OCI-M2 (cell line): ENCODE measurements around the gene TMEM59.
"Not testable (repeated sequence)": the region's sequence is repeated elsewhere in the genome, so short reads cannot be mapped to it uniquely, and the experiment has no call there.

Source experiments
- DNase-seq: peaks from one replicate; lab custom pipeline; 2025; ENCODE audit not compliant: unreplicated experiment; lab: John Stamatoyannopoulos, UW

TMEM59 gene

GRCh38 chr1:54052934-54053744 is at the start of gene TMEM59, which contains the start of gene TCEANC2:
Gene TMEM59 (minus strand): TSS chr1:54053204. CDS start chr1:54053188, 16 bp downstream.
Gene TCEANC2 (plus strand): TSS chr1:54053608. CDS start chr1:54054423, 815 bp downstream.
- DNase-seq: peak; percentile 66

GRCh38 chr1:54100500-54100899 is 47.5 kb upstream of the TMEM59 start:
- no peak for DNase-seq

GRCh38 chr1:54099061-54099610 is 46.1 kb upstream of the TMEM59 start:
- DNase-seq: no peak

GRCh38 chr1:54096877-54097240 is 43.9 kb upstream of the TMEM59 start:
- DNase-seq: no peak

- no peak for DNase-seq
Measured at GRCh38 chr1:54096227-54096876, 43.3 kb upstream of the TMEM59 start.

- DNase-seq: no peak
Measured at GRCh38 chr1:54095546-54096226, 42.7 kb upstream of the TMEM59 start.

GRCh38 chr1:54094730-54095105 is 41.7 kb upstream of the TMEM59 start:
- DNase-seq: not testable (repeated sequence)

GRCh38 chr1:54094001-54094729 is 41.2 kb upstream of the TMEM59 start:
- no peak for DNase-seq

- no peak for DNase-seq
Measured at GRCh38 chr1:54091666-54092065, 38.7 kb upstream of the TMEM59 start.

GRCh38 chr1:54088385-54088784 is 35.4 kb upstream of the TMEM59 start:
- DNase-seq: no peak

GRCh38 chr1:54086754-54087153 is 33.8 kb upstream of the TMEM59 start:
- no peak for DNase-seq

- no peak for DNase-seq
Measured at GRCh38 chr1:54084794-54085193, 31.8 kb upstream of the TMEM59 start.

GRCh38 chr1:54081306-54082270 is 28.6 kb upstream of the TMEM59 start:
- DNase-seq: no peak

GRCh38 chr1:54080598-54081049 is 27.6 kb upstream of the TMEM59 start:
- no peak for DNase-seq

- DNase-seq: no peak
Measured at GRCh38 chr1:54077359-54077758, 24.4 kb upstream of the TMEM59 start.

GRCh38 chr1:54070171-54070837 is 17.3 kb upstream of the TMEM59 start:
- peak; percentile 36 for DNase-seq

- DNase-seq: no peak
Measured at GRCh38 chr1:54069791-54070170, 16.8 kb upstream of the TMEM59 start.

- DNase-seq: no peak
Measured at GRCh38 chr1:54064299-54064698, 11.3 kb upstream of the TMEM59 start.

GRCh38 chr1:54054438-54054749 is 1.4 kb upstream of the TMEM59 start:
- no peak for DNase-seq
